ENCODE results near the gene GCN1. TPM values are rescaled to one million over a fixed set of nuclear protein-coding genes. Genes with fewer than 3 reads are reported as not detected.
"Not testable (repeated sequence)": the region's sequence is repeated elsewhere in the genome, so short reads cannot be mapped to it uniquely, and the experiment has no call there.

GCN1 gene
- polyA plus RNA-seq (2012; ENCODE audit: missing spikeins): 40.5 TPM

GRCh38 chr12:120194534-120195395, at the start of gene GCN1:
TSS of gene GCN1 (minus strand) at chr12:120194715. CDS start at chr12:120194697, 18 bp downstream.
- TF ChIP-seq POLR2AphosphoS5 (IDR thresholded peaks at IDR 0.05; ENCODE audit: low read depth, low read length) (peak; percentile 81), POLR2A (IDR thresholded peaks at IDR 0.05; ENCODE audit: low read depth, low read length) (peak; percentile 87), TAF1 (IDR thresholded peaks at IDR 0.05; ENCODE audit: borderline replicate concordance, low read depth, low read length) (peak; percentile 91)
- peak; percentile 17 for FAIRE-seq
- peak; percentile 81 for DNase-seq (ENCODE audit: insufficient read length)

- FAIRE-seq (no peak), DNase-seq (ENCODE audit: insufficient read length) (no peak)
- TF ChIP-seq POLR2AphosphoS5 (IDR thresholded peaks at IDR 0.05; ENCODE audit: low read depth, low read length): no peak
- TF ChIP-seq TAF1 (IDR thresholded peaks at IDR 0.05; ENCODE audit: borderline replicate concordance, low read depth, low read length): no peak
- TF ChIP-seq POLR2A (IDR thresholded peaks at IDR 0.05; ENCODE audit: low read depth, low read length): no peak
These were observed 48.6 kb upstream of the GCN1 start for GRCh38 chr12:120242971-120243699.

- no peak for DNase-seq (ENCODE audit: insufficient read length)
- TF ChIP-seq POLR2A (IDR thresholded peaks at IDR 0.05; ENCODE audit: low read depth, low read length): no peak
- TF ChIP-seq POLR2AphosphoS5 (IDR thresholded peaks at IDR 0.05; ENCODE audit: low read depth, low read length): no peak
- TF ChIP-seq TAF1 (IDR thresholded peaks at IDR 0.05; ENCODE audit: borderline replicate concordance, low read depth, low read length): no peak
- FAIRE-seq: no peak
These were observed 47.8 kb upstream of the GCN1 start for GRCh38 chr12:120242275-120242799.

GRCh38 chr12:120241561-120242274, 47.2 kb upstream of the GCN1 start:
- DNase-seq (ENCODE audit: insufficient read length) (no peak), FAIRE-seq (no peak)
- TF ChIP-seq POLR2AphosphoS5 (IDR thresholded peaks at IDR 0.05; ENCODE audit: low read depth, low read length) (no peak), TAF1 (IDR thresholded peaks at IDR 0.05; ENCODE audit: borderline replicate concordance, low read depth, low read length) (no peak)

GRCh38 chr12:120240495-120240833, 45.9 kb upstream of the GCN1 start:
- no peak for TF ChIP-seq TAF1 (IDR thresholded peaks at IDR 0.05; ENCODE audit: borderline replicate concordance, low read depth, low read length)
- FAIRE-seq (no peak), DNase-seq (ENCODE audit: insufficient read length) (no peak)

- FAIRE-seq (no peak), DNase-seq (ENCODE audit: insufficient read length) (no peak)
- TF ChIP-seq TAF1 (IDR thresholded peaks at IDR 0.05; ENCODE audit: borderline replicate concordance, low read depth, low read length): no peak
- TF ChIP-seq POLR2AphosphoS5 (IDR thresholded peaks at IDR 0.05; ENCODE audit: low read depth, low read length): no peak
- TF ChIP-seq POLR2A (IDR thresholded peaks at IDR 0.05; ENCODE audit: low read depth, low read length): no peak
These were observed 45.4 kb upstream of the GCN1 start for GRCh38 chr12:120239776-120240494.

GRCh38 chr12:120238839-120239445, 44.4 kb upstream of the GCN1 start:
- FAIRE-seq (no peak), DNase-seq (ENCODE audit: insufficient read length) (no peak)
- TF ChIP-seq POLR2AphosphoS5 (IDR thresholded peaks at IDR 0.05; ENCODE audit: low read depth, low read length): no peak
- no peak for TF ChIP-seq POLR2A (IDR thresholded peaks at IDR 0.05; ENCODE audit: low read depth, low read length)
- TF ChIP-seq TAF1 (IDR thresholded peaks at IDR 0.05; ENCODE audit: borderline replicate concordance, low read depth, low read length): no peak

- no peak for DNase-seq (ENCODE audit: insufficient read length)
- TF ChIP-seq TAF1 (IDR thresholded peaks at IDR 0.05; ENCODE audit: borderline replicate concordance, low read depth, low read length) (no peak), POLR2A (IDR thresholded peaks at IDR 0.05; ENCODE audit: low read depth, low read length) (no peak), POLR2AphosphoS5 (IDR thresholded peaks at IDR 0.05; ENCODE audit: low read depth, low read length) (no peak)
- FAIRE-seq: no peak
These were observed 43.7 kb upstream of the GCN1 start for GRCh38 chr12:120238217-120238616.

- FAIRE-seq (no peak), DNase-seq (ENCODE audit: insufficient read length) (no peak)
- TF ChIP-seq TAF1 (IDR thresholded peaks at IDR 0.05; ENCODE audit: borderline replicate concordance, low read depth, low read length) (no peak), POLR2A (IDR thresholded peaks at IDR 0.05; ENCODE audit: low read depth, low read length) (no peak), POLR2AphosphoS5 (IDR thresholded peaks at IDR 0.05; ENCODE audit: low read depth, low read length) (no peak)
These were observed 43.1 kb upstream of the GCN1 start for GRCh38 chr12:120237360-120238171.

GRCh38 chr12:120236809-120237208, 42.3 kb upstream of the GCN1 start:
- not testable (repeated sequence) for DNase-seq (ENCODE audit: insufficient read length); FAIRE-seq

Measured in GM12892 (cell line).